Activated CD4-positive, alpha-beta T cell treated with anti-CD3 and anti-CD28 coated beads, Interleukin-2, amount 50 U/mL, for 1 hour (primary cell): ENCODE results near the gene BHLHE23.
"Not testable (repeated sequence)": the region's sequence is repeated elsewhere in the genome, so short reads cannot be mapped to it uniquely, and the experiment has no call there.

Experiments used
- DNase-seq: peaks from one replicate; pipeline ENCODE4 v3.0.0-alpha.2; 2020

Gene BHLHE23

DNA sequence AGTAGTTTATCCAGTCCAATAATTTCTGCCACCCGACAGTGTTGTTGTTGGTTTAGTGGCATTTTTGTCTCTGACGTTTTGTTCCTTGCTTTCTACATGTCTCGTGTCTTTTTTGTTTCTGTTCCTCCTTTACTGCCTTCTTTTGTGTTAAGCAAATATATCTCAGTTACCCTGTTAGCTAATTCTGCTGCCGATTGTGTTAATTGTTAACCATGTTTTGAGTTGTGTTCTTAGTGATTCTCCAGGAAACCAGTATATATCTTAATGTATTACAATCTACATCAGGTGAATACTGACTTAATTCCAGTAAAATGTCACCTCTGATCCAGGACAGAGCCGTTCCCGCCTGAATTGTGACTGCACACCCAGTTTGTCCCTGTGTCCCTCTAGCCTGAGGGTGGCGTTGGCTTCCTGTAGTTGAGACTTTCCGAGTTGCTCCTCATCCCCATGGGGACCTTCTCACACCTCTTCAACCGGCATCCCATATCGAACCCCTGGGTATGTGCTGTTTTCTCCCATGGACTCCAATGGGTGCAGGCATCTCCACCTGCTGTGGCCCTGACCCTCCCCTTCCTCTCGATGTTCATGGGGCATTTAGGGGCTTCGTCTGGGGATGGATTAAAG lies 35.8 kb upstream of the BHLHE23 start:
- DNase-seq = no peak

DNA sequence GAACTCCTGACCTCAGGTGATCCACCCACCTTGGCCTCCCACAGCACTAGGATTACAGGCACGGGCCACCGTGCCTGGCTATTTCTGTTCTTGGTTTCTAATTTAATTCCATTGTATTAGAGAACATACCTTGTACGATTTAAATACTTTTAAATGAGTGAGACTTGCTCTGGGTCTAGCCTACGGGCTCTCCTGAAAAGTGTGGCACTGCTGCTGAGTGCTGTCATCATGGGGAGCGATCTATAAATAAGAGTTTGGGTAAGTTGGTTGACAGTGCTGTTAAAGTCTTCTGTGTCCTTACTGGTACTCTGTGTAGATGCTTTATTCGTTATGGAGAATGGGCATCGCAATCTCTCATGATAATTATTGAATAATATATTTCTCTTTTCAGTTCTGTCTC lies 35.0 kb upstream of the BHLHE23 start:
- no peak for DNase-seq

DNA sequence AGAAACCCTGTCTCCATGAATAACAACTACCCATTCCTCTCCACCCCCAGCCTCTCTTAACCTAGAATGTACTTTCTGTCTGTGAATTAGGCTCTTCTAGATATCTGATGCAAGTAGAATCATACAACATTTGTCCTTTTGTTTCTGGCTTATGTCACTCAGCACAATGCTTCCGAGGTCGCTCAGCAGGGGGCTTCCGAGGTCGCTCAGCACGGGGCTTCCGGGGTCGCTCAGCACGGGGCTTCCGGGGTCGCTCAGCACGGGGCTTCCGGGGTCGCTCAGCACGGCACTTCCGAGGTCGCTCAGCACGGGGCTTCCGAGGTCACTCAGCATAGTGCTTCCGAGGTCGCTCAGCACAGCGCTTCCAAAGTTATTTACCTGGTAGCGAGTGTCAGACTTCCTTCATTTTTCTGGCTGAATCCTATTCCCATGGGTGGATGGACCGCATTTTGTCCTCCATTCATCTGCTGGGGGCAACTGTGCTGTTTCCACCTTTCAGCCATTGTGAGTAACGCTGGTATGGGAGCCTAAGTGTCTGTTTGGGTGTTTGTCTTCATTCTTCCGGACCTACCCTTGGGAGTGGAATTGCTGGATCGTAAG lies 31.0 kb upstream of the BHLHE23 start:
- no peak for DNase-seq

DNA sequence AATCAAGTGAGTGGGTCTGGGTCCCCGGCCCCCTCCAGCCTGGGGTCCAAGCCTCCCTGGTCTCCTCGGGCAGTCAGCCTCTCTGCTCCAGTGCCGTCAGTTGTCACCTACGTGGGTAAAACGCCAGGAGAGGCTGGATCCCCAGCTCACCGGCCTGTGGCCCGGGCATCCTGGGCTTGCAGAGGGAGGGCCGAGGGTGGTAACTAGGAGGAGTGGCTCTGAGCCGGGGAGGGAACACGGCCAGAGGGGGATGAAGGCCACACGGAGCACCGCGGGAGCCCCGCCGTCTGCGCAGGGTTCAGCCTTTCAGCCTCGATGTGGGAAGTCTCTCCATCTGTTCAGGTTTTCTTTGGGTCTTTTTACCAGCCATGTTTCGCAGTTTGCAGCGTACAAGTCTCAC lies 29.5 kb upstream of the BHLHE23 start:
- no peak for DNase-seq

DNA sequence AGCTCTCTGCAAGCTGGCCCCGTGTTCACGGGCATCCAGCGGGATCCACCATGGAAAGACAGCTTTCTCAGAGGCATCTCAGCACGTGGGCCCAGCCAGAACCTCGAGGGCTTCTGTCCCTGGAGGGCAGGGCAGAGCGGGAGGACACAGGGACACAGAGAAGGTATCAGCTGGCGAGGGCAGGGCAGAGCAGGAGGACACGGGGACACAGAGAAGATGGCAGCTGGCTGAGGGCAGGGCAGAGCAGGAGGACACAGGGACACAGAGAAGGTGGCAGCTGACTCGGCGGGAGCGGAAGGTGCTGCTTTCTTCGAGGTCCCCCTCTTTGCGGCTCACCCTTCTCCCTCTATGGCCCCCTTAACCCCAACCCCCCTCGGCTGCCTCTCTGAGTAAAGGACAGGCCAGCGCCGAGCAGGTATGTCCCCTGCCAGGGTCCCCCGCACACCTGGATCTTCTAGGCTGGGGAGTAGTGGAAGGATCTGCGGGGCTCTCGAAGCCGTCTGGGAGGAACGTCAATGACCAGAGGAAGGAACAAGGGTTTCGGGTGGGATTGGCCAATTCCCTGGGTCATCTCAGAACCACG lies 28.9 kb upstream of the BHLHE23 start:
- no peak for DNase-seq

DNA sequence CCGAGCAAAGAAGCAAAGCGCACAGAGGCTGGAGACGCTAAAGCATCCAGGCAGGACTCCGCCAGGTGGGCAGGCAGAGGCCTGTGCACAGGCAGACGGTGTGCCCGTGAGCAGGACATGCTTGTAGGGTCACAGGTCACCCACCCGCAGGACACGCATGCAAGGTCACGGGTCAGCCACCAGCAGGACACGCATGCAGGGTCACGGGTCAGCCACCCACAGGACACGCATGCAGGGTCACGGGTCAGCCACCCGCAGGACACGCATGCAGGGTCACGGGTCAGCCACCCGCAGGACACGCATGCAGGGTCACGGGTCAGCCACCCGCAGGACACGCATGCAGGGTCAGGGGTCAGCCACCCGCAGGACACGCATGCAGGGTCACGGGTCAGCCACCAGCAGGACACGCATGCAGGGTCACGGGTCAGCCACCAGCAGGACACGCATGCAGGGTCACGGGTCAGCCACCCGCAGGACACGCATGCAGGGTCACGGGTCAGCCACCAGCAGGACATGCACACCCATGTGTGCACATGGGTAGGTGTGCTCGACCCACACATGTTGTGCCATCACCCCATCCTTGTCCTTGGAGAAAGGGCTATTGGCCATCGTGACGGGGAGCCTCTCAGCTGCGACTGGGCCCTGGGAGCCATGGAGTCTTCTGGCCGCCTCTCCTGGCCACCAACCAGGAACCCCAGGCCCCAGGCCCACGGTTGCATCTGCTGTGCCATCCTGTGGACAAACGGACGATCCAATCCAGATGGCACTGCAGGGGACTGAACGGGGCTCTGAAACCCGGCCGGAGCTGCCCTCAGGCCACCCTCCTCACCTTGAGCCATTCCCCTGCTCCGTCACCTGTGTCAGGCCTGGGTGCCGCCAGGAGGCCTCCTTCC lies 28.2 kb upstream of the BHLHE23 start:
- DNase-seq = not testable (repeated sequence)

DNA sequence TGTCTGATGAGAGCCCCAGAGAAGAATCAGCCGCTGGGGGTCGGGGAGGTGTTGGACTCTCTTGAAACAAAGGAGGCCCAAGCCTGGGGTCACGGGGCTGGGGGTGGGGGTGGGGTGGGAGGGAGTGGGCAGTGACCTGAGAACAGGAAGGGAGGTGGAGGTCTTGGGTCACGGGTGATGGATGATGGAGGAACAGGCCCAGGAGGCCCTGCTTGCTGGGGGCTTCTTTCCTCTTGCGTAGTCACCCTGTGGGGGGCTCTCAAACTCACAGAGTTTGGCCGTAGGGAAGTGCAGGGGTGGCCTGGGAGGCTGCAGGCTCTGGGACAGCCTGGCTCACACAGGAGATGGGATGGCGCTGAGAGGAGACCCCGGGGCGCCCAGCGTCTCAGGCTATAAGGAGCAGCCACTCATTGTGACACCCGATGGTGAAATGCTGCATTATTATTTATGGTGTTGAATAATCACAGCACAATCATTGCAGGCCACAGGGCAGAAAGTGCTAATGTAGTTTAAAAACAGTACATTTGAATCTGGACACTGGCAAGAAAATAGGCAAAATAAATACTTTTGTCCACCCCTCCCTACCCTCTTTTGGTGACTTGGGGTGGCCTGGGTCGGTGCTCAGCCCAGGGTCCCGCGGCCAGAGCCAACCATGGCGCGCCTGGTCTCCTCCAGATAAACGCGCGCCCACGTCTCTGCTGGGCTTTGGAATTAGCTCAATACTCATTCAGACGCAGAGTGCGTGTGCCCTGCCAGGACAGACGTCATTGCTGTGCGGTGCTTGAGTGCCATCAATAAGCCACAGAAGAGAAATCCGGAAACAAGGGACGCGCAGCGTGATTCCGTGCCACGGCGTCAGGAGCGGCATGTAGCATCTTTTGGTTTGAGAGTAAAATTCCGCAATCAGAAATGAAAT lies 27.3 kb upstream of the BHLHE23 start:
- no peak for DNase-seq

DNA sequence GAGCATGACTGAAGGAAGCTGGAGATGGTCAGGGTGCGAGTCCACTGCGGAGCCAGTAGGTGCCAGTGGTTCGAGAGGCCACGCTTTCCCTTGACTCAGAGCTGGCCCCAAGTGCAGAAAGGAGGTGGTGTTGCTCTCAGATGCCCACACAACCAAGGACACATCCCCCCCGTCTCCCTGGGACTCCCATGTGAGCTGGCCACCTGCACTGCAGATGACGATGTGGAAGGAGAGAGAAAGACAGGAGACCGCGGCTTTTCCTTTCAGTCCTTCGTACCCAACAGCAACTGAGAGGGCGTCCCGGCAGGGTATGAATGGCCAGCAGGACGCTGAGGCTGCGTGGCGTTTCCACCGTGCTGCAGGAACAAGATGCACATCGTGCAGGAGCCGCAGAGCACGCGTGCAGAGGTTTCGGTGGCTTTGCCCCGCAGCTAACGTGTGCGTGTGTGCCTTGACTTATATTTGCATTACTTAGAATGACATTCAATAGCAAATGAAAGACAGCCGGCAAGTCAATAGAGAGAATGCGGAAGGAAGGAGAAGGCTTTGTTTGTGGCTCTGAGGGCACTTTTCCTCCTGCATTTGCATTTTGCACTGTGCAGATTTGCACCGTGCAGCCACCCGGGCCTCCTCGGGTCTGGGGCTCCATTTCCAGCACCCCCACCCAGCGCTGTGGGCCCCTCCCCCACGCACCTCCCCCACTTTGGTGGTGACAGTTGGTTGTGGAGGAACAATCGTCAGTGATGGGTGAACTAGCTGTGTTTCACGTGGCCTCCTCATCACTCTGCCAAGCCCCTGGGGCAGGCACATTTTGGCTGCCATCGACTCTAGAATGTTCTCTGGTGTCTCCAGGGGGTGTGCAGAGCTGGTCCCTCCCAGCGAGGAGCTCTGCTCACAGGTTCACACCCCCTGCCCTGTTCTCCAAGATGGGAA lies 26.4 kb upstream of the BHLHE23 start:
- DNase-seq = no peak

DNA sequence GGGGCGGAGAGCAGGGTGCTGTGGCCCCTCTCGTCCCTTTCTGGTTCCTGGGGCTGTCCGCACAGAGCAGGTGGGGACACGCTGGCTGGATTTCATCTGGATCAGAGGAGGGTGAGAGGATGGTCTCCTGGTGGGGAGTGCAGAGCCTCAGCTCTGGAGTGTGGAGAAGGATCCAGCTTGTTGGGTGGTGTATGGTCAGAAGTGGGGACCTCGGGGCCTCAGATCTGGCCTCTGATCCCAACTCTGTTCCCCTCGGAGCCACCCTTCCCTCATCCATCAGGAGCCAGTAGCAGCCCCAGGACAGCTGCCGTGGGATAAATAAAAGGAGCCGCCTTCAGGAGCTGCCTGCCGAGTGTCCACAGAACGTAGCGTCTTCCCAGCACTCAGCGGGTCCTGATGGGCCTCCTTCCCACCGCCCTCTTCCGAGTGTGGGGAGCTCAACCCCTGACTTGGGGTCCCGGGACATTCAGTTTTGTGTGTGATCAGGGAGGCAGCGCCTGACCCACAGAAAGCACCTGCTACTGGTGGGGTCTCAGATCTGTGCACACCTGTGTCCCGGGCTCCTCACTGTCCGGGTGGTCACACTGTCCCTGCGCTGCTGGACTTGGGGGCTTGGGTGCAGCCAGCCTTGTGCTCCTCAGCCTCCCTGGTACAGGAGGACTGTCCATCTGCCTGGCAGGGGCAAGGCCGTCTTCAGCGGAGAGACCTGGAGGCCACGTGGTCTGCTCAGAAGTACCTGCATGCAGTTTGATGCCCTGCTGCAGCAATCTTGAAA lies 25.4 kb upstream of the BHLHE23 start:
- DNase-seq = no peak

DNA sequence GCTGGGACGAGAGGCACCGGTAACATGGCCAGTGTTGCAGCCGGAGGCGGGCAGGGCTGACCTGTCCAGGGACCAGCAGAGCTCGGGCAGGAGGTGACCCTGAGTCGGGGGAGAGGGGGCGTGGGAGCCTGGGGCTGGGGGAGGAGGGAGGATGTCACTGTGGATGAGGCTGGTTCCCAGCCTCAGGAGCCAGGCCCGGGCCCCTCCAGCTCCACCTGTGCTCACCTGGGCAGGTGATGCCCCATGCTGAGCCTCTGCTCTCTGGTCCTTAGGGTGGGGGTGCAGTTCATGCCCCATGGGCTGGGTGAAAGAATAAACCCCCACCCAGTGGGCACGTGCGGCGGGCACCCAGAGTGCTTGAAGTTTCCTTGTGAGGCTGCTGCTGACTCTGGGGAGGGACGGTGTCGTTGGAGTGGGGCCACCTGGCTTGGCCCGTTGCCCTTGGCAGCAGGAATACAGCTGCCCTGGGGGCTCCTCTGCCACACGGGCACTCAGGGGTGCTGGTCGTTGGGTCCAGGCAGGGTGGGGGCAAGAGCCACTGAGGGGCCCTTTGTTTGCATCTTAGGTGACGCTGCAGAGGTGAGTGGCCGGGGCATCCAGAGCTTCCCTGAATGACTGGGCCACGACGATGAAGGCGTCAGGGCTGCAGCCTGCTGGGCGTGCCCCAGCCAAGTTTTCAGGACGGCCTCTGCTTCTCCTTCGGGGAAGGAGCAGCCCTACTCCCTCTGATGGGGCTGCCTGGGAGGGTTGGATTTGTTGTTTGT lies 24.7 kb upstream of the BHLHE23 start:
- DNase-seq = no peak

DNA sequence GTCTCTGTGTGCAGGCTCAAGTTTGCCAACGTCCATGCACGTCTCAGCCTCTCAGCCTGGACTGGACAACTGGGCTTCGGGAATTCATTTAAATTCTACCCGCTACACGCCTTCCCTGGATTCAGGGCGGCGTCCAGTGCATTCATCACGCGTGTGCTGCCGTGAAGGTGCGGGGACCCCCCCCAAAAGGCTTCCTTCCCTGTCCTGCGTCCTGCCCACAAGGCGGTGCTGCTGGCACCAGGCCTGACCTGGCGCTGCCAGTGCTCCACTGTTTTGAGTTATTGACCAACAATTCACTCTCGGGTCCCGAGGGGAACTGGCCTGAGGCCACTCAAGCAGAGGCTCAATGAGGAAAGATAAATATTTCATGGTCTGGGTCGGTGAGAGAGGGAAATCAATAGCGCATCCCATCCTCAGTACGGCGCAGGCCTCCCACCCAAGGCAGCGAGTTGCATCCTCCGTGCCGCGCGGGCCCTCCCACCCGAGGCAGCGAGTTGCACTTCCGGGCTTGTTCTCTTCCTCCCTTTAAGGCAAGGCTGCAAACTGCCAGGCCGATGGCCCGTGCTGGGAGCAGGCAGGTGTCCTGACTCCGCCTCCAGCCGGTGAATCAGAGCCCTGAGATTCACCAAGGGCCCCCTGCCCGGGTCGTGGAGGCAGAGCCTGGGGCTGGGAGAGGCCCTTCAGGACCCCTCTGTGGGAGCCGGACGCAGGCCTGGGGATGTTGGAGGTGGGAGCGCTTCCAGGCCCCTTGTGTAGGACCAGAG lies 22.8 kb upstream of the BHLHE23 start:
- DNase-seq = no peak

DNA sequence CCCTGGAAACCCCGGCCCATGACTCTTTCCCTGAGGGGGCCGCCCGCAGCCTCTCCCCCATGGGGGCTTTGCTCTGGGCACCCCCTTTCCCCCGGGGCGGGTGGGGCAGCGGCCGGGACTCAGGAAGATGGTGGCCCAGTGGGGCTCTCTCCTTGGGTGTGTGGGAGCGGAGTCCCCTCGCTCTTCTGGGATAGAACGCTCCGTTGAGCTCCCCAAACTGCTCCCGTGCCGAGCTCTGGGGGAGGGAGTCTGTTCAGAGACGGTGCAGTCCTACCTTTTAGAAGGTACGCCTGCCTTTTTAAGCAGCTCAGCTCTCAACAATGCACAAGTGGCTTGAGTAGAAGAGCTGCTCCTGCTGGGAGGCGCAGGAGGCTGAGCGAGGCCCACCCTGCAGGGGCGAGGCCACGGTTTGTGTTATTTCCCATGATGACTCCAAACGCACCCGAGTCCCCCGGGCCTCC lies 21.7 kb upstream of the BHLHE23 start:
- no peak for DNase-seq

DNA sequence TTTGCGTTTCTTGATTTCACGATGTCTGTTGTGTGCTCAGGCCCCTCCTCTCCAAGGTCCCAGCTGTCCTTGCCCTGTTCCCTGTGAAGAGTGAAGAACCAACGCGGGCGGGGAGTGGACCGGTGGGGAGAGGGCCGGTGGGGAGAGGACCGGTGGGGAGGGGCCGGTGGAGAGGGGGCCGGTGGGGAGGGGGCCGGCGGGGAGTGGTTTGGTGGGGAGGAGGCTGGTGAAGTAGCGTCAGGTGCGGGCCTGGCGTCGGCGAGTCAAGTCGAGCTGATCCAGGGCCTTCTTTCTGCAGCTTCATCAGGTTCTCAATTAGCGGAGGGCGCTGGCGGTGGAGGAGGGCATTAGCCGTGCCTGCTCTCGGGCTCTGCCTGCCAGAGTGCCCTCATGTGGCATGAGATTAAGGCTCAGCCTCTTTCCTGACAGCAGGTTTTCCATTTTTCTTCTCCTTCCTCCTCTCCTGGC lies 21.2 kb upstream of the BHLHE23 start:
- DNase-seq = no peak

DNA sequence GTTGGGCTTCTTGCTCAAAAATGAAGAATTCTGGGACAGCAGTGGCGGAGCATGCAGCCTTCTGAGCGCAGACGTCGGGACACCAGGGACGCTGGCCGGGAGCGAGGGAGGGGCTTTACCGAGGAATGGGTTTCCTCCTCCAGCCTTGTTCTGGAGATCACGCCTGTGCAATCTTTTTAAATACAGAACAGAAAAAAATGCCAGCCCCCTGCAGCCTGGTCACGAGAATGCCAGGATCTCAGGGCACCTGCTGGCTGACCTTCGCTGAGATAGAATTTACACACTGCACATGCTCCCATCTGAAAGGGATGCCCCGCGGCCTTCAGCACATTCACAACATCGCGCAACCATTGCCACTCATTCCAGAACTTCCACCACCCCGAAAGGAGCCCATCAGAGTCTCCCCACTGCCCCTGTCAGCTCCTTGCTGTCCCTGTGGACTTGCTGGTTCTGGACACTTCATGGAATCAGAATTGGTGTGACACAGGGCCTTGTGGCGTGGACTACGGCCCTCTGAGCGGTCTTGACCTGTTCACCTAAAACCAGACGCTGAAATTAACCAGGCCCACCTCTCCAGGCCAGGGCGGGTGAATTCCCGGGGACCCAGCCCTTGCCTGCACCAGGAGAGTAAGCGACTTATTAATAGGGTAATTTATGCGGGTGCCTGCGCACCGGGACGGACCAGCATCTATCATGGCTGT lies 20.6 kb upstream of the BHLHE23 start:
- no peak for DNase-seq

DNA sequence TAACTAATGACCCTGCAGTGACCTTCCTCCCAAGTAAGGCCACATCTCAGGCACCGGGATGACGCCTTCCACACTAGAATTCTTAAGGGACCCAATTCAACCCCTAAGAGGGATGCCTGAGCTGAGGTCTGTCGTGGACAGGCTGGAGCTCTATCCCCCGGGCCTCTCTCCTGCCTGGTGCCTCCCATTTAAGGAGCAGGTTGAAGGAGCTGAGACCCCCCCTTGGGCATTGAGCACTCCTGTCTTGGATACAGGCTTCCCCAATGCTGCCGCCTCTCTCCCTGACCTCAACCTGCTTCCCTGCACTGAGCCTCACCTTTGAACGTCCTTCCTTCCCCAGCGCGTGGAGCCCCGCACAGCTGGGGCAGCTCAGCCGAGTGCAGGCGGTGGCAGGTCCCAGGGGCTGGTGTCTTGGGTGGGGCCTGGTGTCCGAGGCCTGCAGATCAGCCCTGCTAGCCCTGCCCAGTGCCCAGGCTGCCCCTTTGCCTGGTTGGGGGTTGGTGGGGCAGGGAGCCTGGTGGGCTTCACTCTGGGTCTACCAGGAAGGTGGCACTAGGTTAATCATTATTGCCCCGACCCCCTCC lies 19.9 kb upstream of the BHLHE23 start:
- DNase-seq = no peak

DNA sequence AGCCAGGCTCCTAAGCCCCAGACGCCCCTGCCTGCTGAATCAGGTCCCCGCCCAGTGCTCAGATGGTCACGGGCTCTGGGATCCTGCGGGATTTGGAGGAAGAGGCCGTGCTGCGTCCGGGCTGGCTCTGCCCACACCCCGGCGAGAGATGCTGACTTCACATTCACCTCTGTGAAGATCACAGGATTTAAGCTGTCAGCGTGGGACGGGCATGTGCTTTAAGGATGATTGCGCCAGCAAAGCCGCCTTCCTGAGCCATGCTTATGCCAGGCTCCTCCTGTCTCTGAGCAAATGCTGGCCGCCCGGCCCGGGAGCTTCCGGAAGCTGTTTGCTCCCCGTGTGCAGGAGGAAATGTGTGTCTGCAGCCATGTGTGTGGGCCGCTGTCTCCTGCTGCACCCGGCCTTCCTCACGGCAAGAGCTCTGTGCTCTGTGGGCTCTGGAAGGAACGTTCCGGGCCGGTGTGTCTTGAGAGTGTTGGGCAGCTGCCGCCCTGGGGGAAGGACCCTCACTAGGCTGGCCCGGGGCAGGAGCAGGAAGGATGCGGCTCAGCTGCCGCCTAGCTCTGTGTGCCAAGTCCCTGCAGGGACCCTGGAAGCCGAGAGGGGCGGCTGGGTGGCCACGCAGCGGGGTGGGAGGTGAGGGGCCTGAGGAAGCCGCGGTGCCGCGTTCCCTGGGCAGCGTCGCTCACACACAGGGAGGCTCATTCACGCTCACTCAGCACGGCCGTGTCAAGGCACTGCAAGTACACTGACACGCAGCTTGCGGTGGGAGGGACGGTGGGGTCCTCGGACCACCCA lies 19.0 kb upstream of the BHLHE23 start:
- DNase-seq = no peak
